ENCODE data around the gene AGBL1.

DNA sequence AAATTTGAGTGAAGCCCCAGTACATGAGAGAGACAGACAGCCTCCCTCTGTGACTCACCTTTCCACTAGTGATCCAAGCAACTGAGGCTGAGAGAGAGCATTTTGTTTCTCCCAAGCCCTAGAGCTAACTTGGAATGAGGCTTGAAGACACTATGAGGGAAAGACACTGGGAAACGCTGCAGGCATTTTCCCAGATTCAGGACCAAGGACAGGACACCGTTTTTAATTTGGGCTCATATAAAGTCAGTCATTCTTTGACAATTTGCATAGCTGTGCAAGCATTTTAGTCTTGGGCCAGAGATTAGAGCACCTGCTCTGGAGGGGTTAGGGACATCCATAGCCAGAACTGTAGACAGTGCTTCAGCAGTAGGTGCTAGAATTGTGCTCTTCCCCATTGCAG, 249.0 kb downstream of the AGBL1 start:
- TF ChIP-seq EZH2 (IDR thresholded peaks at IDR 0.05; ENCODE audit: insufficient read depth, poor library complexity, severe bottlenecking): no peak
- TF ChIP-seq EZH2phosphoT487 (IDR thresholded peaks at IDR 0.05; ENCODE audit: insufficient read depth, low read depth): no peak

Measured in GM23248 (cell line).